Activated CD8-positive, alpha-beta memory T cell treated with anti-CD3 and anti-CD28 coated beads, Interleukin-2, amount 50 U/mL, for 48 hours (primary cell): ENCODE data around the gene NKIRAS1.

Source experiments
- DNase-seq: peaks from one replicate; pipeline ENCODE4 v3.0.0-alpha.2; 2020

The NKIRAS1 gene

DNA sequence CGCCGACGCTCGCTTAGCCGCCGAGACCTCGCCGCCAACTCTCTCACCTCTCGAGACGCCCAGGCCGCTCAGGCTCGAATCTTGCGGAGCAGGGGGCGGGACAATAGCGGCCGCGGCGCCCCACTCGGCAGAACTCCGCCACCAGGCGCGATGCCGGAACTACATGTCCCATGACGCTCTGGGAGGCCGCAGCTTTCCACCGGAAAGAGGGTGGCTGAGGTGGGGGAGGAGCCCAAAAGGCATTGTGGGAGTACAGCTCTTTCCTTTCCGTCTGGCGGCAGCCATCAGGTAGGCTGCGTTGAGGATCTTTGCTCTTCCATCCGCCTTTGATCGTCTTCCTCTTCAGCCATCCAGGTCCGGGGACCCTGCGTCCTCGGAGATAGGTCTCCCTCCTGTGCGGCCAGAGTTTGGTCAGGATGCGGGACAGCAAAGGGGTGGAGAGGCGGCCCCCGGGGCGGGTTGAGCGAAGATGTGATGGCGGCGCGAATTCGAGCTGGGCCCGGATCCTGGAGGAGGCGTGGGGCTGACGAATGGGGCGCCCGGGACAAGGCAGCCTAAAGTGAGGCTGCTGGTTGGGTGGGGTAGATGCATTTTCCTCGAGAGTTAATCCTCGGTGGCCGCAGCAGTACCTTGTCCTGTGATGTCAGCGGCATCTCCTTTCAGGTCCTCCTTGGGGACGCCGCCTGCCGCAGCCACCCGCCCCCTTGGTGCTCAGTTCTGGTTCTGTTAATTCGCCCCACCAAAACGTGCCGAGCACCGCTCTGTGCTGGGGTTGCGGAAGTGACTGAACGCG is at the start of gene NKIRAS1, which contains the start of gene RPL15:
Gene NKIRAS1, minus strand, starts transcription at position 105 of the 793 bp plus-strand sequence. CDS start 6,086 bp downstream, outside the sequence.
Gene RPL15, plus strand, starts transcription at position 247 of the 793 bp plus-strand sequence. CDS start 728 bp downstream, outside the sequence.
- DNase-seq: peak; percentile 97

DNA sequence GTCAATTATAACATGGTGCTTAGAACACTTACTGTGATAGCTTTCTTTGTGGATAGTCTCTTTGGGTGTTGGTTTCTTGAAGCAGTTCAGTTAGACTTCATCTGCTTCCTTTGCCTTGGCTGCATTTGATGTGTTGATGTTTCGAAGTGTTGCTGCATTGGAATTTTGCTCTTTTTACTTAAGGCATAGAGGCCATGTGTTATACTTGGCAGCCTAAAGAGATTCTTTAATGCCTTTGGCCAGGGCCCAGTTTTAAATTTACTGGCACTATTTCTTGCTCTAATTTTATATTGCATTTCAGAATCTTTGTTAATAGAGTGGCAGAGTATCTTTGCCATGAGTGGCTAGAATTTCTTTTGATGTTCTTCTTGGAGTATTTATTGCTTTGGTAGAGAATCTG is 49.5 kb upstream of the NKIRAS1 start:
- no peak for DNase-seq

DNA sequence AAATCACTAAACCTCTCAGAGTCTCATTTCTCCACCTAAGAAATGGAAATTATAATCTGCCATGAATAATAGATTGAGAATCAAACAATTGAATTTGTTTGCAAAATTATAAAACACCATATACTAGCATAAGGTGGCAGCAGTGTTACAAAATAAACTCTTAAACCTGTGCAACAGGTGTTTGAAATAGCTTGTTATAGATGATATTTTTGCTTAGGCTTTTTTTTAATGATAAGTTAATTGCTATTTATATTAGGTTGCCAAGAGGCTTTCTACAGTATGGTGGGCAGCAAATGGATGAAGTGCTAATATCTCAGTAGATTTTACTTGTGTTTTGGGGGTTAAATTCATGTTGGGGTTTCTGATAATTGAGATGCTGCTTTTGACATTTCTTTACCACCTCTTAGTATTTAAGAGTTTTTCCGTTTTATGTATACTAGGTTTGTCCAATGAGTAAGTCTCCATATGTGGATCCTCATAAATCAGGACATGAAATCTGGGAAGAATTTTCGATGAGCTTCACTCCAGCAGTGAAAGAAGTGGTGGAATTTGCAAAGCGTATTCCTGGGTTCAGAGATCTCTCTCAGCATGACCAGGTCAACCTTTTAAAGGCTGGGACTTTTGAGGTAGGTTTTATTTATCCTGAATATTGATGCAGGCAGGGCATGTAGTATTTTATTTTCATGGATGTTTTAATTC is 47.9 kb upstream of the NKIRAS1 start:
- no peak for DNase-seq

DNA sequence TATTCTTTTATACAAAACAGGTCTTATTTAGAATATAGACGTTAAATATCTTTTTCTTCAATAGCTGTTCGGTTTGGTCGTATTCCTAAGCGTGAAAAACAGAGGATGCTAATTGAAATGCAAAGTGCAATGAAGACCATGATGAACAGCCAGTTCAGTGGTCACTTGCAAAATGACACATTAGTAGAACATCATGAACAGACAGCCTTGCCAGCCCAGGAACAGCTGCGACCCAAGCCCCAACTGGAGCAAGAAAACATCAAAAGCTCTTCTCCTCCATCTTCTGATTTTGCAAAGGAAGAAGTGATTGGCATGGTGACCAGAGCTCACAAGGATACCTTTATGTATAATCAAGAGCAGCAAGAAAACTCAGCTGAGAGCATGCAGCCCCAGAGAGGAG is 45.1 kb upstream of the NKIRAS1 start:
- DNase-seq: no peak

DNA sequence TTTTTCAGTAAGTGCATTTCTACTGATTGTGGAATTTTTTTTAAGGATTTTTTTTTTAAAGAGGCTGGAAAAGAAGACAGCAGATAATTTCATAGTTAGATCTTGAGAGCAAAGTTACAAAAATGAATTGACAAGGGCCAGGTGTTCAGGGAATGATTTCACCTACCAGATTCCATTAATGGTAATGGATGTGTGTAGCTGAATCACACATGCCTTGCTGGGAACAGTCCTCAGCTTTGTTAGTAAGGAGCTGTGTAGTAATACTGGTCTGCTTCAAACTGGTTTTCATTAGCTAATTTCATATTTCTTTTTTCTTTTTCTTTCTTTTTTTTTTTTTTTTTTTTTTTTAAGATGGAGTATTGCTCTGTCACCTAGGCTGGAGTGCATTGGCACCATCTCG is 44.3 kb upstream of the NKIRAS1 start:
- no peak for DNase-seq

DNA sequence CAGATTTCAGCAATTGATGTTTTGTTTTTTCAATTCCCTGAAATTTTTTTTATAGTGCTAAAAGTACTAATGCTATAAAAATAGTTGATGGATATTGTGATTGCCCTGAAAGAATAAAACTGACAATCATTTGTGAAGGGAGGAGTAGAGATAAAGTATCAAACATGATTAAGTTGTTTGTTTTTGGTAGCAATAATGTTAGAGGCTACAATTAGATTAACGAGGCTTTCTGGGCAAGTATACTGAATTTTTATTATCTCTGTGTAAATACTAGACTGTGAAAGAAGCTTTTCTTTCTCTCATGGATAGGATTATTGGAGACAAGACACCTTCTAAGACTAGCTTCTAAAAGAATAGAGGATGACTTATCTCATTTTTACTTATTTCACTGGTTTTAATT is 43.9 kb upstream of the NKIRAS1 start:
- no peak for DNase-seq

DNA sequence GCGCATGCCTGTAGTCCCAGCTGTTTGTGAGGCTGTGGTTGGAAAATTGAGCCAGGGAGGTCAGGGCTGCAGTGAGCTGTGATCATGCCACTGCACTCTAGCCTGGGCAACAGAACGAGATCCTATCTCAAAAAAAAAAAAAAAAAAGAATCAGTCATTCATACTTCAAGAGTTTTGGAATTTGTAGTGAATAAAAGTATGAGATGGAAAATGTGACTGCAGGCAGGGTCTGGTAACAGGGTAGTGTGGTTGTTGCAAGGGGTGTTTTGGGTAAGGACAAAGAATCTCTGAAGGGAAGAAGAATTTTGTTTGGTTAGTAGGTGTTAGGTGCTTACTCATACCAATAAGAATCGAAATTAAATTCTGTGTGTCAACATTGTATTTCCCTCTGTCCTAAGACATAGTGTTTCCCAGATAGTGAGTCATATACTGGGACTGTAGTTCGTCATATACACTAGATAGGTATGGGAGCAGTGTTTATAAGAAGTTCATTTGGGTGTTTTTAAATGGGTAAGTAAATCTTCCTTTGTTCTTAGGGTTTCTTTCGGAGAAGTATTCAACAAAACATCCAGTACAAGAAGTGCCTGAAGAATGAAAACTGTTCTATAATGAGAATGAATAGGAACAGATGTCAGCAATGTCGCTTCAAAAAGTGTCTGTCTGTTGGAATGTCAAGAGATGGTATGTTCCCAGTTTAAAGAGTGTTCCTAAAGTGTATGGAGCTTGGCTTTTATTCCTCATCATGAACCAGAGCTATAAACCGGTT is 42.5 kb upstream of the NKIRAS1 start:
- no peak for DNase-seq

DNA sequence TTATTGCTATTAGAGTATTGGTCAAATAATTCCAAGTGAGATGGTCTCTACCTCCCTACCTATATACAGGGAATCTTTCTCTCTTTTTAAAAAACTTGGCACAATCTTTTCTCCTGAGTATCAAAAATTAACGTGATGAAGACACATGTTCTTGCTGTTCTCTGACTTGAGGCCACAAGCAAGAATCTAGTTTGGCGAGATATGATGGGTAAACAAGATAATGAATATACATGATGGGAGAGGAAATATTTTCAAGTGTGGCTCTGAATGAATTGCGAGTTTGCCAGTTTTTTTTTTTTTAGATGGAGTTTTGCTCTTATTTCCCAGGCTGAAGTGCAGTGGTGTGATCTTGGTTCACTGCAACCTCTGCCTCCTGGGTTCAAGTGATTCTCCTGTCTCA is 39.9 kb upstream of the NKIRAS1 start:
- no peak for DNase-seq

DNA sequence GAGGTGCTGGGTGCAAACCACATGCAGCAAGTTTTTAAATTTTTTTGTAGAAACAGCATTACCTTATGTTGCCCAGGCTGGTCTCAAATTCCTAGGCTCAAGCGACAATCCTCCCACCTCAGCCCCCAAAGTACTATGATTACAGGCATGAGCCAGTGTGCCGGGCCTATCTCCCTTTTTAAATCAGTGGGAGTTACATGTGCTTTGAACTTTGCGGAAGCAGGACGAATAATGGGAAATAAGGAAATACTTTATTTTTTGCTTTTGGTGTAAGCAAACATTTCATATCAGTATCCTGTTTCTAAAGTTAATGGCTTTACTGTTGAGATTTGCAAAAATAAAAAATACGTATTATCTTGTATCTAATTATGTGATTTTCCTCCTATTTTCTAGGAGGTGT is 37.4 kb upstream of the NKIRAS1 start:
- DNase-seq: no peak

DNA sequence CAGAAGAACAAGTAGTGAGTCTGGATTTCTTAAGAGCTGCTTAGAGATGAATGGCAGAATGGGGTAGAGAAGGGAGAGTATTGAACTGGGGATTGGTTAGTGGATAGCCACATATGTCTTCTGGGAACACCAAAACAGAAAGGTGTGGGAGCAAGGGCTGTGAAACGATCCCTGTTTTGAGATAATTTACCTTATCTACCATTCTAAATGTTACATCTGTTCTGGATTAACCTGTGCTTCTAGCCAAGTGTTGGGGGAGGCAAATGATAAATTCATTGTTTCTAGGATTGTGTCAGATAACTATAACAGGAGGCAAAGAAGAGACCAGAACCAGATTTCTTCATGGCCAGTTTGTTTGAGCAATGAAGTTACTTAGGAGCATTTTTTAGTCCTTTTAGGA is 36.7 kb upstream of the NKIRAS1 start:
- DNase-seq: no peak

DNA sequence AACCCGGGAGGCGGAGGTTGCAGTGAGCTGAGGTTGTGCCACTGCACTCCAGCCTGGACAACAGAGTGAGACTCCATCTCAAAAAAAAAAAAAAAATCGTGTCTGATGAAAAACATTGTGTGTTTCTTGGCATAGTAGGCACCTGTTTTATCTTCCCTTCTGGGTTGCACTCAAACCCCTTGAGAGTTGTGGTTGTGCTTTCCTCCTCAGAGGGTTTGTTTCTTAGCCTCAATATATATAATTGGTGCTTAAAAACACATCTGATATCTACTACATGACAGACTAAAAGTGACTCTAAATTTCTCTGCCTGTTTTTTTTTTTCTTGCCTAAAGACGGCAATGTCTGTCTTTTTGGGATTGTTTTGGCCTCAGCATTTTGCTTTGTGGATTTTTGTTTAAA is 35.9 kb upstream of the NKIRAS1 start:
- no peak for DNase-seq

DNA sequence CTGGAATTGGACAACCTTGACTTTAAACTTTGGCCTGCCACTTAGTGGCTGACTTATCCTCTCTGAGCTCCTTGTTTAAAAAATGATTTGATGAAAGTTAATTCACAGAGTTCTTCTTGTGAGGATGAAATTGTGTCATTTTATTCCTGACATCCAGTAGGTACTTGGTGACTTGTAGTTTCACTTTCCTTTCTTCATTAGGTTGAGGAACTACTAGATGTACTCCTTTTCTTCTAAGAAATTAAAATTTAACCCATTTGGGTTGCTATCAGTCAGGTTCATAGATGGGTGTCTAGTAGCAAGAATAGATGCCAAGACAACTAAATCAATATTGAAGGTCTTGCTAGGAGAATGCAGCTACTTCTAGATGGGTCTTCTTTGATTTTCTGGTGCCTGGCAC is 33.5 kb upstream of the NKIRAS1 start:
- DNase-seq: no peak

DNA sequence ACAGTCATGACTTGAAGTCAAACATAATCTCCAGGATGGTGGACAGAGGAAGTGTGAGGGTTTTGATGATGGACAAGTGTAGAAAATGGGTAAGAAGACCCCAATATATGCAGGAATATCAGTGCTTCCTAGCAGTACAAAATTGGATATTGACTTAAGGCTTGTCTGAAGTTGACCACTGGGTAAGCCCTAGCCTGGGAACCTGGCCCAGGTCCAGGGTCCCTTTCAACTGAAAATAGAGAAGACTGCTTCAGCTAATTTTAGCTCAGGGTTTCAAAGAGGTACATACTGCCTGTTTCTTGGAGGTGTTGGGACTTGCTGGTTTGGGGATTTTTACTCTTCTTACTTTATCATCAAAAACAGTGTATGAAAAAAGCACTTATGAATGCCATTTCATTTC is 33.0 kb upstream of the NKIRAS1 start:
- DNase-seq: no peak

DNA sequence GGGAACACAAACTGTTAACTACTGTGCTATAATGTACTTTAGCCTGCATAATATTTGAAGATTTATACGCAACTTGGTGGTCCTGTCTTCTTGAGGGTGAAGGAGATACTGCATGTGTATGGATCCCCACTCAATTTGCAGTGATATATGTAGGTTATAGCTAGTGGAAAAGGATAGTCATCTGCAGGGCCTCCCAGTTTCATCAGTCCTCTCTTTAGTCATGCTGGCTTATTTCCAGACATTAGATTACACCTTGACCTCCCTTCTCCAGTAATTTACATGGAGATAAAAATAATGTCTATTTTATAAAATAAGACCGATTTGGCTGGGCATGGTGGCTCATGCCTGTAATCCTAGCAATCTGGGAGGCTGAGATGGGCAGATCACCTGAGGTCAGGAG is 32.0 kb upstream of the NKIRAS1 start:
- DNase-seq: no peak

DNA sequence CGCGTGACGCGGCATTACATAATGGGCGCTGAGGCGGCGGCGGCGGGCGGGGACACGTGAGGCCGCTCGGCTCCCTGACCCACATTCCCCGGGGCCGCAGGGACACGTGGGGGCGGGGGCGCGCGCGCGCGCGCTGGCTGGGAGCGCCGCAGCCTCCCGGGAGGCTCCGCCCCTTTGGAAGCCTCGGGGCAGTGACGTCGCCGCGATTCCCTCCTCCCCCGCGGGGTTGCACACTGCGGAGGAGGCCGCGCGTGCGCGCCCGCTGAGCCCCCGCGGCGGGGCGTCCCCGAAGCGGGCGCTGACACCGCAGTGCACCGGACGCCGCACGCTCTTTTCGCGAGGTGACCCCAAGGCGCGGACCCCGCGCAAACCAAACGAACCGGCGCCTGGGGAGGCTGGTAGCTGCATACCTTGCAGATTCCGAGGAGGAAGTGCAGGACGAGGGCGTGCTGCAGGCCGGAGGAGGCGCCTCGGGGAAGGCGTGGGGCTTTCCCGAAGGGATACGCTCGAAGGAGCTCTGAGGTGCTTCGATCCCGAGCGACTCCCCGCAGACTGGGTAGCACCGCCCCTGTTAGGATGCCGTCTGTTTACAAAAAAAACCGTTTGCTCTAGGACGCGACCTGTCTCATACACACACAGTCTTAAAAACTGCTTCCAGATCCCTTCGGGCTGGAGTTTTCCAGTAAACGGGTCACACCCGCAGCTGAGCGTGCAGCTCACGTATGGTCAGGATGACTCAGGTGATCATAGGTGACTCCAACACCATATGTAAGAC is 29.3 kb upstream of the NKIRAS1 start:
- DNase-seq: peak; percentile 98

DNA sequence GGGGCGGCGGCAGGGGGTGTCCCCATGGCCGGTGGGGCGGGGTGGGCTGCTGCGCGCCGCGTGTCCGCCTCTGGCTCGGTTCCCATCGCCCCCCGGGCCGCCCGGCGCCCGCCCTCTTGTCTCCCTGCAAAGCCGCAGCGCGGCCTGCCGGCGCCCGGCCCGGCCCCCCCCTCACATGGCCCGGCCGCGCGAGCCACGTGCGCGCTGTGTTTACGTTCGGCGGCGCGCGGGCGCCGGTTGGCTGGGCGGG is 28.8 kb upstream of the NKIRAS1 start:
- DNase-seq: no peak

DNA sequence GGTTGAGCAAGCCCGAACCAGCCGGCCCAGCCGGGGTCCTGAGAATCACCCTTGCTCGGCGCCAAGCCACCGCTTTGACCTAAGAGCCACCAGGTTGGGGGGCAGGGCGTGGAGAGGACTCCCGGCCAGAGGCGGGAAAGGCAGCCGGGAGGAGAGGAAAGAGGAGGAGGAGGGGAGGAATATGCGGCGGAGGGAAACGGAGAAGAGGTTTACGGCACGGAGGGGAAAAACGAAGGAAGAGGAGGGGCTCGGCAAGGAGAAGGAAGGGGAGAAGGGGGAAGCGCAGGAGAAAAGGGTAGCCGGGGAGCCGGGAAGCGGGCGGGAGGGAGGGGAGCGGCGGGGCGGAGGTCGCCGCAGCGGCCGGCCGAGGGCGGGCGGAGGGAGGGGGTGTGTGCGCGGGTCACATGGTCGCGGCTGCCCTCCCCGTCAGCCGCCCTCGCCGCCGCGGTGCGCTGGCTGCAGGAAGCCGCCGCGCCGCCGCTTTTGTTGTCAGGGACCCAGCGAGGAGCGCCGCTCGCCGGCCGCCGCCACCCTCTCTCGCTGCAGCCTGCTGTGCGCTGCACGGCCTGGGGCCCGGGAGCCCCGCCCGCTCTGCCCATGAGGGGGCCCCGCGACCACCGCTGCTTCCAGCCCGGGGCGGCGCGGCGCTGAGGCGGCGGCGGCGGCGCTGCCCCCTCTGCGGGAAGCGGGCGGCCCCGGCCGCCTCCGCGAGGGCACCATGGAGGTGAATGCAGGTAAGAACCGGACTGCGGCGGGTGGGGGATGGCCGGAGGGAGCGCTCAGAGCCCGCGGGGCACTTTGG is 28.3 kb upstream of the NKIRAS1 start, which contains the start of gene NR1D2:
Gene NR1D2, plus strand, starts transcription at position 426 of the 802 bp plus-strand sequence. Its CDS starts 293 bp downstream, at position 719.
- peak; percentile 86 for DNase-seq

DNA sequence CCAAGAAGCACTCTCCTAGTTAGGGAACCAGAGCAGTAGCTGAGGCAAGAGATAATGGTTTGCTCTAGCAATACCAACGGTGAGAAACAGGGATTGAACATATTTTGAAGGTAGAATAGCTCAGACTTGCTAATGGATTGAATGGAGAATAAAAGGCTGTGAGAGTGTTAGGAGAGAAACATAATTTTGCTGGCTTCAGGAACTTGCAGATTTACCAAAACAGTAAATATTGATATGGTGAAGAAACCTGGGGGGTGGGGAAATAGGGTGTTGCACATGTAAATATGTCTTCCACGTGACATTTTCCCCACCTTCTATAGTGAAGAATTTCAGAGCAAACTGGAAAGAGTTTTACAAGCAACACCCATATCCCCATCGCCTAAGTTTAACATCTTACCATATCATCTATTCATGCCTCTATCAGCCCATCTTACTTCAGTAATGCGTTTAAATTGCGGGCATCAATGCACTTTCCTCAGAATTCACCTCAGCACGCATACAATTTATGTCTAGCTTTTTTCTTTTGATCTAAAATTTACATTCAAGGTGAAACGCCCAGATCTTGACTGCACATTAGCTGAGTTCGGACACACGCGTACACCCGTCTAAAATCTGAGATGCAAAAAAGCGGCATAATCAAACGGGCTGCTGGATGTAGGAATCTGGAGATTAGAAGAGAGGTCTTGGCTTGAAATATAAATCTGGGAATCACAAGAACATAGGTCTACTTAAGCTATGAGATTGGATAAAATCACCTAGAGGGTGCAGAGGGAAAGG is 27.4 kb upstream of the NKIRAS1 start:
- DNase-seq: no peak

DNA sequence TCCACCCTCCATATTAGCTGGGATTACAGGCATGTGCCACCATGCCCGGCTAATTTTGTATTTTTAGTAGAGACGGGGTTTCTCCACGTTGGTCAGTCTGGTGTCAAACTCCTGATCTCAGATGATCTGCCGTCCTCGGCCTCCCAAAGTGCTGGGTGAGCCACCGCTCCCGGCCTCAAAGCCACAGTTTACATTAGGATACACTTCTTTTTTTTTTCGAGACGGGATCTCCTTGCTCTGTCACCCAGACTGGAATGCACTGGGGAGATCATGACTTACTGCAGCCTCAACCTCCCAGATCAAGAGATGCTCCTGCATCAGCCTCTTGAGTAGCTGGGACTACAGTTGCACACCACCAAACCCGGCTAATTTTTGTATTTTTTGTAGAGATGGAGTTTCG is 25.8 kb upstream of the NKIRAS1 start:
- DNase-seq: no peak

DNA sequence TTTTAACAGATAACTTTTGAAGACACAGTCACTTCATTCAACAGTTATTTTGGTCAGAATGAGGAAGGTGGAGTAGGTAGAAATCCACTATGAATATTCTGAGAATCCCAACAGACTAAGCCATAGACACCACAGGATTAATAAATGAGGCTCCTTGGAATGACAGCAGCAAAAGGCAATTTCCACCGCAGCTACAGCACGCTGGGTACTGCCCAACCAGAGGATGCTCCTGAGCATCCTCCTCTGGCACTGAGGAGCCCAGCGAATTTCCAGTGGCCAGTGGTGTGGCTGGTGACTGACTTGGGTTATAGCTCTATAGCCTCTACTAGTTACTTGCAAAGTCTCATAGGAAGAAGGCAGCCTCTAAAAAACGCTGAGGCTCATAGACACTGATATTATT is 24.6 kb upstream of the NKIRAS1 start:
- DNase-seq: no peak

DNA sequence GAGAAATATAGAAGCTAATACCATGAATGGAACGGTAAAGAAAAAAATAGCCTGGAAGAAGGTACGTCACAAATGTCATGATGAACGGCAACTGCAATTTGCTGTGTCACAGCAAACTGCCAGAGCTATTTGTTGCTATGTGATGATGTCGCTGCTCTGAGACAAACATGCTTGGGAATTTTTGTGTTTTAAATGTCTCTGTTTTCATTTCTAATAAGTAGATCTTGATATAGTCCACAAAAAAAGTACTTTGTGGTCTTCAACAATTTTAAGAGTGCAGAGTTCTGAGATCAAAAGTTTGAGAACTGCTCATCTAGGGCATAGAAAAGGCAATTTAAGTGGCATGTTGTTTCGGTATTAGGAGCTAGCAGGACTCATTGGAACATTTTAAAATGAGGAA is 24.0 kb upstream of the NKIRAS1 start:
- no peak for DNase-seq
